Suprapubic skin (tissue), 4 donors: ENCODE measurements around the gene FAM117B.

Source experiments
- POLR2A ChIP-seq, 2 donors: fragments of 450-650 bp; IDR thresholded peaks; one replicate each; pipeline ENCODE4 v1.6.1; 2017; ENCODE audit warnings: antibody characterized with exemption in 2 of 2, mild to moderate bottlenecking in 2 of 2, moderate library complexity in 2 of 2
- POLR2AphosphoS5 ChIP-seq, 3 donors: sonication (generic); formaldehyde crosslinking; IDR thresholded peaks; one replicate each; pipeline ENCODE4 v1.6.1; 2017; ENCODE audit warnings: antibody characterized with exemption in 3 of 3
- TF ChIP-seq, protein P1 (sequence below), 2 donors: fragments of 200-600 bp in 1 of 2; fragments of 450-650 bp in 1 of 2; sonication (generic) in 1 of 2; IDR thresholded peaks; one replicate each; pipeline ENCODE4 v1.5.1; 2016 to 2019; ENCODE audit warnings: antibody characterized with exemption in 2 of 2, mild to moderate bottlenecking in 1 of 2, moderate library complexity in 1 of 2

DNA sequence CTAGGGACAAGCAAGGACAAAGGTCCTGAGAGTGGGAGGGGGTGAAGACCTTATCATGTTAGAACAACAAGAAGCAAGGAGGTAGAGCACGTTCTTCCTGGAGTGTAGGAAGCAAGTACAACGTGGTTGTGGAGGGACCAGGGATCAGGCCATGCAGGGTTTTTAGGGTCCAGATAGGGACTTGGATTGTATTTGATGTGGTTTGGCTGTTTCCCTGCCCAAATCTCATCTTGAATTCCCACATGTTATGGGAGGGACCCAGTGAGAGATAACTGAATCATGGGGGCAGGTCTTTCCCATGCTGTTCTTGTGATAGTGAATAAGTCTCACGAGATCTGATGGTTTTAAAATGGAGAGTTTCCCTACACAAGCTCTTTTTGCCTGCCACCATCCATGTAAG, 183.6 kb downstream of the FAM117B start:
- TF ChIP-seq, protein P1, sequence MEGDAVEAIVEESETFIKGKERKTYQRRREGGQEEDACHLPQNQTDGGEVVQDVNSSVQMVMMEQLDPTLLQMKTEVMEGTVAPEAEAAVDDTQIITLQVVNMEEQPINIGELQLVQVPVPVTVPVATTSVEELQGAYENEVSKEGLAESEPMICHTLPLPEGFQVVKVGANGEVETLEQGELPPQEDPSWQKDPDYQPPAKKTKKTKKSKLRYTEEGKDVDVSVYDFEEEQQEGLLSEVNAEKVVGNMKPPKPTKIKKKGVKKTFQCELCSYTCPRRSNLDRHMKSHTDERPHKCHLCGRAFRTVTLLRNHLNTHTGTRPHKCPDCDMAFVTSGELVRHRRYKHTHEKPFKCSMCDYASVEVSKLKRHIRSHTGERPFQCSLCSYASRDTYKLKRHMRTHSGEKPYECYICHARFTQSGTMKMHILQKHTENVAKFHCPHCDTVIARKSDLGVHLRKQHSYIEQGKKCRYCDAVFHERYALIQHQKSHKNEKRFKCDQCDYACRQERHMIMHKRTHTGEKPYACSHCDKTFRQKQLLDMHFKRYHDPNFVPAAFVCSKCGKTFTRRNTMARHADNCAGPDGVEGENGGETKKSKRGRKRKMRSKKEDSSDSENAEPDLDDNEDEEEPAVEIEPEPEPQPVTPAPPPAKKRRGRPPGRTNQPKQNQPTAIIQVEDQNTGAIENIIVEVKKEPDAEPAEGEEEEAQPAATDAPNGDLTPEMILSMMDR (IDR thresholded peaks at IDR 0.05) = no peak
- TF ChIP-seq POLR2A (IDR thresholded peaks at IDR 0.05) = no peak
- no peak for TF ChIP-seq POLR2AphosphoS5 (IDR thresholded peaks at IDR 0.05)
